HG02884 (cell line): ENCODE measurements around the gene MBP.
"Not testable (repeated sequence)": the region's sequence is repeated elsewhere in the genome, so short reads cannot be mapped to it uniquely, and the experiment has no call there.

Experiments
- ATAC-seq: cut with Tn5 transposase; IDR thresholded peaks from one replicate; pipeline ENCODE4 v1.9.1; 2021; ENCODE audit warnings: mild to moderate bottlenecking, moderate library complexity; ENCODE audit not compliant: unreplicated experiment

MBP gene

GRCh38 chr18:76994086-76994654 lies 138.4 kb downstream of the MBP start:
- no peak for ATAC-seq

- ATAC-seq, result no peak
These were observed 139.0 kb downstream of the MBP start for GRCh38 chr18:76993573-76993972.

GRCh38 chr18:76993085-76993382 lies 139.5 kb downstream of the MBP start:
- ATAC-seq, result no peak

- ATAC-seq, result no peak
These were observed 140.1 kb downstream of the MBP start for GRCh38 chr18:76992226-76993084.

GRCh38 chr18:76991021-76991688 lies 141.4 kb downstream of the MBP start:
- ATAC-seq, result no peak

- ATAC-seq, result not testable (repeated sequence)
These were observed 142.1 kb downstream of the MBP start for GRCh38 chr18:76990343-76991020.

- ATAC-seq, result no peak
These were observed 142.9 kb downstream of the MBP start for GRCh38 chr18:76989647-76990190.

GRCh38 chr18:76988827-76989646 lies 143.5 kb downstream of the MBP start:
- no peak for ATAC-seq

GRCh38 chr18:76988031-76988826 lies 144.4 kb downstream of the MBP start:
- ATAC-seq, result no peak

- ATAC-seq, result no peak
These were observed 146.2 kb downstream of the MBP start for GRCh38 chr18:76986406-76986805.

- ATAC-seq, result no peak
These were observed 146.7 kb downstream of the MBP start for GRCh38 chr18:76985951-76986236.

GRCh38 chr18:76985156-76985950 lies 147.2 kb downstream of the MBP start:
- ATAC-seq, result no peak

- no peak for ATAC-seq
These were observed 148.1 kb downstream of the MBP start for GRCh38 chr18:76984193-76985155.

GRCh38 chr18:76983613-76984051 lies 149.0 kb downstream of the MBP start:
- ATAC-seq, result no peak

- ATAC-seq, result peak; percentile 86
These were observed 149.6 kb downstream of the MBP start for GRCh38 chr18:76982841-76983583.

- no peak for ATAC-seq
These were observed 150.5 kb downstream of the MBP start for GRCh38 chr18:76982038-76982437.

- peak; percentile 37 for ATAC-seq
These were observed 151.1 kb downstream of the MBP start for GRCh38 chr18:76981396-76981968.
